ENCODE data around the gene SDF2L1. TPM values are rescaled to one million over a fixed set of nuclear protein-coding genes. Genes with fewer than 3 reads are reported as not detected.
"Not testable (repeated sequence)": the region's sequence is repeated elsewhere in the genome, so short reads cannot be mapped to it uniquely, and the experiment has no call there.

Gene SDF2L1
- total RNA-seq = 54.7 and 56.6 TPM in 2 replicates

GRCh38 chr22:21641789-21642583 lies at the start of gene SDF2L1:
Gene SDF2L1 (plus strand): TSS chr22:21642302. CDS start chr22:21642337, 35 bp downstream.
- peak; percentile 88 for DNase-seq (ENCODE audit: extremely low read depth, low read depth, low spot score)

GRCh38 chr22:21592422-21592821 lies 49.7 kb upstream of the SDF2L1 start:
- DNase-seq (ENCODE audit: extremely low read depth, low read depth, low spot score) = no peak

GRCh38 chr22:21593406-21594232 lies 48.5 kb upstream of the SDF2L1 start:
- no peak for DNase-seq (ENCODE audit: extremely low read depth, low read depth, low spot score)

GRCh38 chr22:21594865-21595452 lies 47.1 kb upstream of the SDF2L1 start:
- DNase-seq (ENCODE audit: extremely low read depth, low read depth, low spot score) = no peak

- not testable (repeated sequence) for DNase-seq (ENCODE audit: extremely low read depth, low read depth, low spot score)
Measured at GRCh38 chr22:21596356-21597135, 45.6 kb upstream of the SDF2L1 start.

GRCh38 chr22:21598302-21598701 lies 43.8 kb upstream of the SDF2L1 start:
- DNase-seq (ENCODE audit: extremely low read depth, low read depth, low spot score) = no peak

- DNase-seq (ENCODE audit: extremely low read depth, low read depth, low spot score) = no peak
Measured at GRCh38 chr22:21599053-21599893, 42.8 kb upstream of the SDF2L1 start.

GRCh38 chr22:21602579-21602978 lies 39.5 kb upstream of the SDF2L1 start:
- no peak for DNase-seq (ENCODE audit: extremely low read depth, low read depth, low spot score)

- DNase-seq (ENCODE audit: extremely low read depth, low read depth, low spot score) = no peak
Measured at GRCh38 chr22:21603973-21604372, 38.1 kb upstream of the SDF2L1 start.

GRCh38 chr22:21605887-21606564 lies 36.1 kb upstream of the SDF2L1 start:
- no peak for DNase-seq (ENCODE audit: extremely low read depth, low read depth, low spot score)

GRCh38 chr22:21606775-21607174 lies 35.3 kb upstream of the SDF2L1 start:
- DNase-seq (ENCODE audit: extremely low read depth, low read depth, low spot score) = no peak

GRCh38 chr22:21609556-21610157 lies 32.4 kb upstream of the SDF2L1 start:
- not testable (repeated sequence) for DNase-seq (ENCODE audit: extremely low read depth, low read depth, low spot score)

- no peak for DNase-seq (ENCODE audit: extremely low read depth, low read depth, low spot score)
Measured at GRCh38 chr22:21611210-21611977, 30.7 kb upstream of the SDF2L1 start.

GRCh38 chr22:21612858-21613257 lies 29.2 kb upstream of the SDF2L1 start:
- no peak for DNase-seq (ENCODE audit: extremely low read depth, low read depth, low spot score)

- no peak for DNase-seq (ENCODE audit: extremely low read depth, low read depth, low spot score)
Measured at GRCh38 chr22:21613553-21614233, 28.4 kb upstream of the SDF2L1 start.

- no peak for DNase-seq (ENCODE audit: extremely low read depth, low read depth, low spot score)
Measured at GRCh38 chr22:21615731-21616130, 26.4 kb upstream of the SDF2L1 start.

- not testable (repeated sequence) for DNase-seq (ENCODE audit: extremely low read depth, low read depth, low spot score)
Measured at GRCh38 chr22:21617337-21617736, 24.8 kb upstream of the SDF2L1 start.

All from glomerular endothelial cell (primary cell).